HepG2 (cell line): ENCODE data around the gene CTIF. TPM values are rescaled to one million over a fixed set of nuclear protein-coding genes. Genes with fewer than 3 reads are reported as not detected.

Experiments
- ATAC-seq: fragments of 200-7000 bp; cut with Tn5 transposase; 3 replicates; pipeline ENCODE4 v1.9.1; 2020; ENCODE audit warnings: mild to moderate bottlenecking, moderate library complexity
- BruUV-seq: library from RNA; stranded (reverse); fragments of 400-500 nt; replicated peaks from 2 replicates; lab custom pipeline; 2021; lab: Mats Ljungman, UMichigan
- CTCF ChIA-PET: fragments of 300-600 bp; formaldehyde crosslinking; extraction: SDS; loops from one replicate; lab custom pipeline; 2021; ENCODE audit warnings: low total read pairs, inconsistent platforms, low intra/inter-chr PET ratio; lab: Yijun Ruan, JAX
- POLR2A ChIA-PET: fragments of 350-600 bp; sonication (Branson Sonifier 250); formaldehyde crosslinking; loops from one replicate; lab custom pipeline; 2020; ENCODE audit warnings: antibody characterized with exemption, inconsistent platforms; lab: Yijun Ruan, JAX
- DNase-seq: peaks from one replicate; pipeline ENCODE4 v3.0.0-alpha.2; 2015; ENCODE audit warnings: low spot score
- FAIRE-seq: peaks from 3 replicates; lab custom pipeline; 2011; peaks lifted over from hg19 to GRCh38; lab: Jason Lieb, UNC
- H2AFZ ChIP-seq: one replicate; pipeline ENCODE4 v1.6.1; 2011; ENCODE audit warnings: low read length, inconsistent platforms
- H3K27ac ChIP-seq: fragments of 300-600 bp; 3 replicates; pipeline ENCODE4 v1.8.0; 2011; ENCODE audit warnings: mixed run types, mild to moderate bottlenecking, mixed read lengths, low read length, inconsistent platforms; ENCODE audit not compliant: insufficient read depth; ENCODE audit errors: extremely low read length
- H3K27me3 ChIP-seq, 2 experiments: fragments of 200-600 bp in 1 of 2; 2 replicates in 1 of 2; 3 replicates in 1 of 2; pipeline versions ENCODE4 v1.6.0 to v1.8.0; 2011; ENCODE audit warnings: low read length in 2 of 2, mild to moderate bottlenecking in 2 of 2, moderate library complexity in 2 of 2, inconsistent platforms in 1 of 2; ENCODE audit not compliant: insufficient read depth in 2 of 2, control insufficient read depth in 1 of 2
- H3K36me3 ChIP-seq, 2 experiments: fragments of 200-600 bp in 1 of 2; replicated peaks in 1 of 2; 2 replicates in 1 of 2; 3 replicates in 1 of 2; pipeline versions ENCODE4 v1.5.1 to v1.8.0; 2011; ENCODE audit warnings: low read length in 2 of 2, inconsistent platforms in 1 of 2; ENCODE audit not compliant: insufficient read depth in 2 of 2, control insufficient read depth in 1 of 2
- H3K4me1 ChIP-seq: 2 replicates; pipeline ENCODE4 v1.5.1; 2012; ENCODE audit warnings: low read length, inconsistent platforms; ENCODE audit not compliant: insufficient read depth
- H3K4me2 ChIP-seq: 2 replicates; pipeline ENCODE4 v1.6.0; 2011; ENCODE audit warnings: low read depth, low read length, inconsistent platforms
- H3K4me3 ChIP-seq, 3 experiments: fragments of 200-600 bp in 1 of 3; sonication (generic), shearing (Covaris generic) in 1 of 3; replicated peaks in 1 of 3; 2 replicates each; pipeline ENCODE4 v1.5.1; 2011 to 2016; ENCODE audit warnings: low read length in 3 of 3, inconsistent platforms in 2 of 3, low read depth in 2 of 3, mild to moderate bottlenecking in 2 of 3, control low read depth in 1 of 3, mixed read lengths in 1 of 3; ENCODE audit not compliant: insufficient read depth in 1 of 3
- H3K79me2 ChIP-seq: one replicate; pipeline ENCODE4 v1.6.1; 2011; ENCODE audit warnings: low read length, inconsistent platforms; ENCODE audit not compliant: insufficient read depth
- H3K9ac ChIP-seq: 2 replicates; pipeline ENCODE4 v1.6.0; 2011; ENCODE audit warnings: mild to moderate bottlenecking, low read depth, low read length, inconsistent platforms; ENCODE audit not compliant: insufficient read depth
- H3K9me3 ChIP-seq: 2 replicates; pipeline ENCODE4 v1.5.1; 2012; ENCODE audit warnings: mild to moderate bottlenecking, low read length
- H4K20me1 ChIP-seq: 2 replicates; pipeline ENCODE4 v1.6.0; 2011; ENCODE audit warnings: inconsistent platforms, mild to moderate bottlenecking, low read length, moderate library complexity; ENCODE audit not compliant: insufficient read depth
- CBFB ChIP-seq: sonication (generic); formaldehyde crosslinking; IDR thresholded peaks from 2 replicates; pipeline ENCODE4 v1.4.0; 2020; ENCODE audit warnings: missing genetic modification reagents
- GLI4 ChIP-seq: sonication (generic); formaldehyde crosslinking; IDR thresholded peaks from 2 replicates; pipeline ENCODE4 v1.5.1; 2020; ENCODE audit warnings: missing genetic modification reagents, mild to moderate bottlenecking, moderate library complexity, borderline replicate concordance
- PAX8 ChIP-seq: sonication (generic); formaldehyde crosslinking; IDR thresholded peaks from 2 replicates; pipeline ENCODE4 v1.8.0; 2022; ENCODE audit warnings: mild to moderate bottlenecking, missing genetic modification reagents, borderline replicate concordance
- SATB2 ChIP-seq: sonication (generic); formaldehyde crosslinking; IDR thresholded peaks from 2 replicates; pipeline ENCODE4 v1.5.0; 2020; ENCODE audit warnings: missing genetic modification reagents
- SNAPC5 ChIP-seq: sonication (generic); formaldehyde crosslinking; IDR thresholded peaks from 2 replicates; pipeline ENCODE4 v1.8.1; 2023; ENCODE audit warnings: mild to moderate bottlenecking, missing genetic modification reagents, borderline replicate concordance
- ZBTB20 ChIP-seq: sonication (generic); formaldehyde crosslinking; IDR thresholded peaks from 2 replicates; pipeline ENCODE4 v1.8.1; 2023; ENCODE audit warnings: missing genetic modification reagents, low read depth, mild to moderate bottlenecking, borderline replicate concordance
- ZFP36L1 ChIP-seq: sonication (generic); formaldehyde crosslinking; IDR thresholded peaks from 2 replicates; pipeline ENCODE4 v1.8.0; 2022; ENCODE audit warnings: mild to moderate bottlenecking, missing genetic modification reagents, moderate library complexity
- ZNF451 ChIP-seq: sonication (generic); formaldehyde crosslinking; IDR thresholded peaks from 2 replicates; pipeline ENCODE4 v1.5.0; 2020; ENCODE audit warnings: mild to moderate bottlenecking, missing genetic modification reagents
- ZNF850 ChIP-seq: sonication (generic); formaldehyde crosslinking; conservative IDR thresholded peaks from 2 replicates; pipeline ENCODE4 v1.9.0; 2021; ENCODE audit warnings: mild to moderate bottlenecking, missing genetic modification reagents
- ZSCAN25 ChIP-seq: sonication (generic); formaldehyde crosslinking; IDR thresholded peaks from 2 replicates; pipeline ENCODE4 v1.8.0; 2022; ENCODE audit warnings: mild to moderate bottlenecking, missing genetic modification reagents
- WGBS: methylation state at CpG from one replicate; pipeline ENCODE4 v1.1.6; 2017; ENCODE audit warnings: low lambda C conversion rate; 5-methylcytosine and 5-hydroxymethylcytosine counted together
- in situ Hi-C: cut with HindIII; loops from 2 replicates; pipeline ENCODE4 v1.10.0; 2017; ENCODE audit warnings: low pct_unique_long_range_greater_than_20kb; ENCODE audit not compliant: extremely low pct_ligation_motif_present
- intact Hi-C: fragments of 100-400 bp; cut with micrococcal nuclease; formaldehyde crosslinking; loops from one replicate; pipeline ENCODE4 v1.10.0; 2022; ENCODE audit not compliant: unreplicated experiment
- polyA plus RNA-seq, 8 experiments: library from polyadenylated mRNA; depleted of rRNA in 3 of 8; stranded (reverse) in 7 of 8; unstranded in 1 of 8; fragments of >200 nt; fragmentation: Illumina TruSeq in 4 of 8; extraction: Trizol in 4 of 8; gene quantifications; 2 replicates each; pipeline versions ENCODE4 v1.2.1 to v1.2.3, GENCODE V29; 2011 to 2016; ENCODE audit warnings: low read depth in 4 of 8, missing spikeins in 1 of 8, mixed read lengths in 1 of 8; ENCODE audit not compliant: insufficient read depth in 1 of 8
- total RNA-seq, 5 experiments: library from RNA; depleted of rRNA; stranded (reverse); fragments of >200 nt; fragmentation: Illumina TruSeq; extraction: Trizol; gene quantifications; 2 replicates each; pipeline ENCODE4 v1.2.3, GENCODE V29; 2016; ENCODE audit warnings: low read depth in 1 of 5
- TF ChIP-seq, protein P1 (sequence below): sonication (generic); formaldehyde crosslinking; IDR thresholded peaks from 2 replicates; pipeline ENCODE4 v1.5.0; 2020; ENCODE audit warnings: mild to moderate bottlenecking, missing genetic modification reagents
- TF ChIP-seq, protein P2 (sequence below): sonication (generic); formaldehyde crosslinking; IDR thresholded peaks from 2 replicates; pipeline ENCODE4 v1.5.1; 2020; ENCODE audit warnings: missing genetic modification reagents, mild to moderate bottlenecking, borderline replicate concordance

The CTIF gene
- total and polyA plus RNA-seq, 2 of the 13 experiments (the other 11 are each of a cell fraction or from before 2014, with no cell fraction given) = 18.2 to 28.0 TPM

DNA sequence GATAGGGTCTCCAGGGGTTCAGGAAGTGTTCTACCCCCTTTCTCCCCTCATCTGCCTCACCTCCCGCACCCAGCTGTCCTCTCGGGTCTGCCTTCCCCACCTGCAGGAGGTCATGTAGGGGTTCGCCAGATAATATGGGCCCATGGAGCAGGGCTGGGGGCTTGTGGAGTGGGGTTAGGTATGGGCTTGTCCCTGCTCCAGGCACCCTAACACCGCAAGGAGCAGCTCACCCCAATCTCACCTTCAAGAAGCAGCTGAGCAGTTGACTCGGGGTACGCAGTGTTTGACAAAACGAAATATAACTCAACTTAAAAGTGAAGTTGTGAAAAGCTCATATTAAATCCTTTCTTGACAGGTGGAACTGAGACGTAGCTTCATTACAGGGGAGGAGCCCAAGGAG, 99.6 kb downstream of the CTIF start:
- Histone ChIP-seq H3K27me3 (no peaks in the 10 kb centered on the region), H3K4me2 (no peak overlapping the region), H3K27ac (no peak overlapping the region), H3K4me3 (no peak overlapping the region), H3K9ac (no peak overlapping the region), H4K20me1 (no peaks in the 10 kb centered on the region), H3K4me1 (peaks cover 25% of the 10 kb centered on the region), H3K36me3 (peaks cover 4 to 19% of the 10 kb centered on the region in 2 experiments), H3K9me3 (no peaks in the 10 kb centered on the region), H3K79me2 (no peaks in the 10 kb centered on the region), H2AFZ (no peak overlapping the region)
- FAIRE-seq (no peak), DNase-seq (no peak), ATAC-seq (no peak)
- in situ Hi-C loops = loop anchor here (10.0 kb wide), 1 partner anchor 164 kb away; no protein-coding TSS in a partner anchor
- intact Hi-C loops = no loop called here
- 92% methylated on average over 8 of the region's 8 CpGs for WGBS
- no peak for TF ChIP-seq ZNF850 (CRISPR knock-in tag)
- CTCF ChIA-PET = interaction anchor here (1.2 kb wide), 1 partner anchor 163 kb away, joined by 3 read pairs; no protein-coding TSS in a partner anchor
- POLR2A ChIA-PET = no interaction called here
- BruUV-seq = no TSS peak

GRCh38 chr18:48638896-48639771, 100.3 kb downstream of the CTIF start:
- WGBS = 85% methylated on average over 14 of the region's 17 CpGs
- BruUV-seq = no TSS peak
- H4K20me1 ChIP-seq = no peaks in the 10 kb centered on the region
- no peaks in the 10 kb centered on the region for H3K9me3 ChIP-seq
- intact Hi-C loops (loop anchor here (1.0 kb wide), 1 partner anchor 163 kb away; no protein-coding TSS in a partner anchor), in situ Hi-C loops (loop anchor here (10.0 kb wide), 1 partner anchor 164 kb away; no protein-coding TSS in a partner anchor)
- ATAC-seq (peak; percentile 16; the same call in 1 of the 3 replicates), FAIRE-seq (no peak), DNase-seq (no peak)
- no peaks in the 10 kb centered on the region for H3K79me2 ChIP-seq
- POLR2A ChIA-PET = no interaction called here
- no peak overlapping the region for H3K4me3 ChIP-seq
- peaks cover 4 to 19% of the 10 kb centered on the region in 2 experiments for H3K36me3 ChIP-seq
- H3K4me1 ChIP-seq = peaks cover 18% of the 10 kb centered on the region
- H3K27me3 ChIP-seq = no peaks in the 10 kb centered on the region
- CTCF ChIA-PET = interaction anchor here (1.2 to 1.5 kb wide), 2 partner anchors 33 to 163 kb away, joined by 3 to 6 read pairs; no protein-coding TSS in a partner anchor
- no peak overlapping the region for H2AFZ ChIP-seq
- H3K27ac ChIP-seq = no peak overlapping the region
- H3K9ac ChIP-seq = no peak overlapping the region
- no peak overlapping the region for H3K4me2 ChIP-seq
- TF ChIP-seq ZNF451 (CRISPR knock-in tag) (no peak), CBFB (no peak), ZFP36L1 (CRISPR knock-in tag) (no peak), ZSCAN25 (CRISPR knock-in tag) (no peak), SATB2 (no peak), PAX8 (CRISPR knock-in tag) (no peak), ZBTB20 (no peak), GLI4 (no peak), SNAPC5 (no peak)
- TF ChIP-seq, protein P1, sequence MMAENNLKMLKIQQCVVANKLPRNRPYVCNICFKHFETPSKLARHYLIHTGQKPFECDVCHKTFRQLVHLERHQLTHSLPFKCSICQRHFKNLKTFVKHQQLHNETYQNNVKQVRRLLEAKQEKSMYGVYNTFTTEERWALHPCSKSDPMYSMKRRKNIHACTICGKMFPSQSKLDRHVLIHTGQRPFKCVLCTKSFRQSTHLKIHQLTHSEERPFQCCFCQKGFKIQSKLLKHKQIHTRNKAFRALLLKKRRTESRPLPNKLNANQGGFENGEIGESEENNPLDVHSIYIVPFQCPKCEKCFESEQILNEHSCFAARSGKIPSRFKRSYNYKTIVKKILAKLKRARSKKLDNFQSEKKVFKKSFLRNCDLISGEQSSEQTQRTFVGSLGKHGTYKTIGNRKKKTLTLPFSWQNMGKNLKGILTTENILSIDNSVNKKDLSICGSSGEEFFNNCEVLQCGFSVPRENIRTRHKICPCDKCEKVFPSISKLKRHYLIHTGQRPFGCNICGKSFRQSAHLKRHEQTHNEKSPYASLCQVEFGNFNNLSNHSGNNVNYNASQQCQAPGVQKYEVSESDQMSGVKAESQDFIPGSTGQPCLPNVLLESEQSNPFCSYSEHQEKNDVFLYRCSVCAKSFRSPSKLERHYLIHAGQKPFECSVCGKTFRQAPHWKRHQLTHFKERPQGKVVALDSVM (CRISPR knock-in tag) = no peak
- TF ChIP-seq, protein P2, sequence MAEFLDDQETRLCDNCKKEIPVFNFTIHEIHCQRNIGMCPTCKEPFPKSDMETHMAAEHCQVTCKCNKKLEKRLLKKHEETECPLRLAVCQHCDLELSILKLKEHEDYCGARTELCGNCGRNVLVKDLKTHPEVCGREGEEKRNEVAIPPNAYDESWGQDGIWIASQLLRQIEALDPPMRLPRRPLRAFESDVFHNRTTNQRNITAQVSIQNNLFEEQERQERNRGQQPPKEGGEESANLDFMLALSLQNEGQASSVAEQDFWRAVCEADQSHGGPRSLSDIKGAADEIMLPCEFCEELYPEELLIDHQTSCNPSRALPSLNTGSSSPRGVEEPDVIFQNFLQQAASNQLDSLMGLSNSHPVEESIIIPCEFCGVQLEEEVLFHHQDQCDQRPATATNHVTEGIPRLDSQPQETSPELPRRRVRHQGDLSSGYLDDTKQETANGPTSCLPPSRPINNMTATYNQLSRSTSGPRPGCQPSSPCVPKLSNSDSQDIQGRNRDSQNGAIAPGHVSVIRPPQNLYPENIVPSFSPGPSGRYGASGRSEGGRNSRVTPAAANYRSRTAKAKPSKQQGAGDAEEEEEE (CRISPR knock-in tag) = no peak
